HUES48 (cell line): ENCODE data around the gene IRF2BP1.
"Not testable (repeated sequence)": the region's sequence is repeated elsewhere in the genome, so short reads cannot be mapped to it uniquely, and the experiment has no call there.

Experiments used
- H3K27ac ChIP-seq: one replicate; pipeline ENCODE4 v1.7.0; 2013; ENCODE audit warnings: low read depth, low read length, inconsistent platforms
- H3K27me3 ChIP-seq: 2 replicates; pipeline ENCODE4 v1.6.1; 2013; ENCODE audit warnings: mild to moderate bottlenecking, low read length; ENCODE audit not compliant: control insufficient read depth, insufficient read depth
- H3K36me3 ChIP-seq: 2 replicates; pipeline ENCODE4 v1.6.1; 2013; ENCODE audit warnings: low read length; ENCODE audit not compliant: control insufficient read depth, insufficient read depth
- H3K4me1 ChIP-seq: 2 replicates; pipeline ENCODE4 v1.6.1; 2013; ENCODE audit warnings: mild to moderate bottlenecking, low read length; ENCODE audit not compliant: control insufficient read depth, insufficient read depth
- H3K4me3 ChIP-seq: 2 replicates; pipeline ENCODE4 v1.5.1; 2013; ENCODE audit warnings: mild to moderate bottlenecking, low read depth, low read length
- H3K9ac ChIP-seq: 2 replicates; pipeline ENCODE4 v1.6.1; 2013; ENCODE audit warnings: mild to moderate bottlenecking, low read depth, low read length, moderate library complexity
- H3K9me3 ChIP-seq: 2 replicates; pipeline ENCODE4 v1.6.1; 2013; ENCODE audit warnings: low read length; ENCODE audit not compliant: control insufficient read depth, insufficient read depth

IRF2BP1 gene

GRCh38 chr19:45878043-45878794 is 7.7 kb downstream of the IRF2BP1 start:
- Histone ChIP-seq H3K9ac (no peak overlapping the region), H3K27me3 (no peaks in the 10 kb centered on the region), H3K4me1 (peaks cover 22% of the 10 kb centered on the region), H3K9me3 (no peaks in the 10 kb centered on the region), H3K4me3 (no peak overlapping the region), H3K27ac (no peak overlapping the region), H3K36me3 (peaks cover 3% of the 10 kb centered on the region)

GRCh38 chr19:45876411-45877197 is 9.3 kb downstream of the IRF2BP1 start:
- Histone ChIP-seq H3K9me3 (no peaks in the 10 kb centered on the region), H3K36me3 (peaks cover 18% of the 10 kb centered on the region), H3K4me3 (peak overlapping the region; percentile 52), H3K9ac (peak overlapping the region; percentile 6; the same call in 1 of the 2 replicates), H3K4me1 (peaks cover 13% of the 10 kb centered on the region), H3K27ac (peak overlapping the region; percentile 67), H3K27me3 (no peaks in the 10 kb centered on the region)

GRCh38 chr19:45876161-45876410 is 9.9 kb downstream of the IRF2BP1 start:
- H3K27ac ChIP-seq, result no peak overlapping the region
- peaks cover 19% of the 10 kb centered on the region for H3K36me3 ChIP-seq
- H3K27me3 ChIP-seq, result no peaks in the 10 kb centered on the region
- H3K9me3 ChIP-seq, result no peaks in the 10 kb centered on the region
- H3K9ac ChIP-seq, result peak overlapping the region; percentile 6; the same call in 1 of the 2 replicates
- H3K4me3 ChIP-seq, result peak overlapping the region; percentile 52; the same call in 1 of the 2 replicates
- peaks cover 7% of the 10 kb centered on the region for H3K4me1 ChIP-seq

GRCh38 chr19:45874620-45874966 is 11.3 kb downstream of the IRF2BP1 start:
- no peaks in the 10 kb centered on the region for H3K27me3 ChIP-seq
- H3K27ac ChIP-seq, result no peak overlapping the region
- no peaks in the 10 kb centered on the region for H3K9me3 ChIP-seq
- H3K4me1 ChIP-seq, result peaks cover 5% of the 10 kb centered on the region; the same call in 1 of the 2 replicates
- peaks cover 19% of the 10 kb centered on the region for H3K36me3 ChIP-seq
- no peak overlapping the region for H3K4me3 ChIP-seq
- no peak overlapping the region for H3K9ac ChIP-seq

GRCh38 chr19:45873219-45873772 is 12.6 kb downstream of the IRF2BP1 start:
- Histone ChIP-seq H3K27me3 (no peaks in the 10 kb centered on the region), H3K36me3 (peaks cover 19% of the 10 kb centered on the region), H3K9me3 (no peaks in the 10 kb centered on the region), H3K27ac (peak overlapping the region; percentile 2), H3K9ac (no peak overlapping the region), H3K4me3 (no peak overlapping the region), H3K4me1 (peaks cover 5% of the 10 kb centered on the region; the same call in 1 of the 2 replicates)

- peaks cover 22% of the 10 kb centered on the region for H3K36me3 ChIP-seq
- H3K9me3 ChIP-seq, result no peaks in the 10 kb centered on the region
- peaks cover 5% of the 10 kb centered on the region; the same call in 1 of the 2 replicates for H3K4me1 ChIP-seq
- H3K9ac ChIP-seq, result no peak overlapping the region
- no peak overlapping the region for H3K4me3 ChIP-seq
- no peaks in the 10 kb centered on the region for H3K27me3 ChIP-seq
- no peak overlapping the region for H3K27ac ChIP-seq
Measured at GRCh38 chr19:45872095-45872919, 13.6 kb downstream of the IRF2BP1 start.

- Histone ChIP-seq H3K4me3 (no peak overlapping the region), H3K9me3 (no peaks in the 10 kb centered on the region), H3K27me3 (no peaks in the 10 kb centered on the region), H3K36me3 (peaks cover 22% of the 10 kb centered on the region), H3K4me1 (peaks cover 6% of the 10 kb centered on the region; the same call in 1 of the 2 replicates), H3K27ac (no peak overlapping the region), H3K9ac (no peak overlapping the region)
Measured at GRCh38 chr19:45870798-45871197, 15.1 kb downstream of the IRF2BP1 start.

- H3K4me3 ChIP-seq, H3K27ac ChIP-seq, H3K36me3 ChIP-seq, H3K9ac ChIP-seq, H3K9me3 ChIP-seq, H3K27me3 ChIP-seq: not testable (repeated sequence)
- peaks cover 12% of the 10 kb centered on the region; the same call in 1 of the 2 replicates for H3K4me1 ChIP-seq
Measured at GRCh38 chr19:45867241-45867640, 18.7 kb downstream of the IRF2BP1 start.

- H3K27ac ChIP-seq, result no peak overlapping the region
- H3K9ac ChIP-seq, result no peak overlapping the region
- H3K27me3 ChIP-seq, result no peaks in the 10 kb centered on the region
- no peaks in the 10 kb centered on the region for H3K9me3 ChIP-seq
- 0 out of 2 replicates have a peak, but pooled peaks cover 4% of the 10 kb centered on the region for H3K36me3 ChIP-seq
- peak overlapping the region; percentile 22; the same call in 1 of the 2 replicates for H3K4me3 ChIP-seq
- peaks cover 12% of the 10 kb centered on the region; the same call in 1 of the 2 replicates for H3K4me1 ChIP-seq
Measured at GRCh38 chr19:45866400-45867176, 19.4 kb downstream of the IRF2BP1 start.
